ENCODE measurements around the gene BABAM2. TPM values are rescaled to one million over a fixed set of nuclear protein-coding genes. Genes with fewer than 3 reads are reported as not detected.

The BABAM2 gene
- total RNA-seq, 1 experiment from 2014 or later = 27.1 TPM

- no peak overlapping the region for H3K9ac ChIP-seq (ENCODE audit: extremely low read depth, insufficient read length, low read length)
- no peak overlapping the region for H2BK5ac ChIP-seq (ENCODE audit: insufficient read length, low read length)
- H3T11ph ChIP-seq (ENCODE audit: low read length) = no peak overlapping the region
- no peaks in the 10 kb centered on the region for H3K9me3 ChIP-seq (ENCODE audit: control insufficient read depth, low read depth, low read length)
- peaks cover 5% of the 10 kb centered on the region for H3K27me3 Mint-ChIP-seq (ENCODE audit: low read depth)
- H3K18ac ChIP-seq (ENCODE audit: insufficient read length, low read depth, low read length) = no peak overlapping the region
- H3K23ac ChIP-seq (ENCODE audit: insufficient read length, low read depth, low read length) = no peak overlapping the region
- no peaks in the 10 kb centered on the region for H4K20me1 ChIP-seq (ENCODE audit: control insufficient read depth, insufficient read depth, insufficient read length)
- H3K79me2 ChIP-seq (ENCODE audit: insufficient read depth, low read length) = no peaks in the 10 kb centered on the region
- H4K91ac ChIP-seq (ENCODE audit: insufficient read length, low read depth, low read length) = no peak overlapping the region
- no peak overlapping the region for H4K8ac ChIP-seq (replicated peaks; ENCODE audit: insufficient read length, low read depth, low read length)
- H3K4me3 Mint-ChIP-seq = no peak overlapping the region
- peaks cover 3 to 5% of the 10 kb centered on the region in 2 experiments; a peak in 4 of 5 replicates for H3K9me3 Mint-ChIP-seq
- no peaks in the 10 kb centered on the region for H3K79me1 ChIP-seq (ENCODE audit: insufficient read depth, low read depth, low read length, poor library complexity, severe bottlenecking)
- no peak overlapping the region for H3K4ac ChIP-seq (ENCODE audit: low read depth, low read length)
- H3K4me1 Mint-ChIP-seq = no peaks in the 10 kb centered on the region
- no peak overlapping the region for H3K56ac ChIP-seq (ENCODE audit: insufficient read length, low read depth, low read length)
- no peak overlapping the region for H2BK15ac ChIP-seq (ENCODE audit: low read depth, low read length)
- no peak overlapping the region for H2BK120ac ChIP-seq (ENCODE audit: low read depth, low read length, poor library complexity, severe bottlenecking)
- no peaks in the 10 kb centered on the region for H3K4me1 ChIP-seq (ENCODE audit: insufficient read depth, low read length)
- no peaks in the 10 kb centered on the region for H3K23me2 ChIP-seq (ENCODE audit: insufficient read length, low read depth, low read length, poor library complexity, severe bottlenecking)
- no peak for DNase-seq
- TF ChIP-seq CTCF (conservative IDR thresholded peaks at IDR 0.05) = no peak
- H3K36me3 Mint-ChIP-seq (ENCODE audit: insufficient read depth in 1 of 3, low read depth in 3 of 3) = no peaks in the 10 kb centered on the region
- no peak overlapping the region for H2AK5ac ChIP-seq (ENCODE audit: insufficient read length, low read length)
- H2BK20ac ChIP-seq (ENCODE audit: low read depth, low read length, poor library complexity, severe bottlenecking) = no peak overlapping the region
- no peak overlapping the region for H3K4me2 ChIP-seq (ENCODE audit: insufficient read depth, insufficient read length, low read length)
- no peak overlapping the region for H2AFZ ChIP-seq (ENCODE audit: low read length)
- WGBS (ENCODE audit: extremely low coverage, insufficient read length, low lambda C conversion rate) = no CpG with 5 or more reads among the region's 9 CpGs
- H4K5ac ChIP-seq (ENCODE audit: insufficient read length, low read depth, low read length) = no peak overlapping the region
- no peaks in the 10 kb centered on the region for H3K27me3 ChIP-seq (ENCODE audit: insufficient read depth, low read length)
- no peak overlapping the region for H3K14ac ChIP-seq (ENCODE audit: insufficient read depth, low read length)
- no peak overlapping the region for H3K27ac ChIP-seq (ENCODE audit: insufficient read length, low read depth, low read length)
- H3K27ac Mint-ChIP-seq = no peak overlapping the region
- no peak overlapping the region for H2BK12ac ChIP-seq (ENCODE audit: insufficient read length, low read depth, low read length)
Measured at GRCh38 chr2:27875089-27875881, 15.2 kb upstream of the BABAM2 start.

Data from H9 (cell line).